RWPE2 (cell line): ENCODE results near the gene BCL3.

Experiments used
- ATAC-seq: fragments of 200-7000 bp; cut with Tn5 transposase; 3 replicates; pipeline ENCODE4 v1.9.1; 2021; ENCODE audit warnings: low read depth
- DNase-seq: peaks from one replicate; pipeline ENCODE4 v3.0.0-alpha.2; 2020; ENCODE audit warnings: low spot score
- H3K27ac ChIP-seq: fragments of 450-650 bp; 2 replicates; pipeline ENCODE4 v1.5.1; 2017; ENCODE audit warnings: mild to moderate bottlenecking; ENCODE audit not compliant: poor library complexity, severe bottlenecking
- H3K27me3 ChIP-seq: fragments of 250-450 bp; sonication (Bioruptor Pico); 2 replicates; pipeline ENCODE4 v1.5.1; 2021; ENCODE audit warnings: mild to moderate bottlenecking, moderate library complexity; ENCODE audit not compliant: insufficient read depth, poor library complexity, severe bottlenecking
- H3K36me3 ChIP-seq: fragments of 250-450 bp; sonication (Bioruptor Pico); 2 replicates; pipeline ENCODE4 v1.5.1; 2020; ENCODE audit warnings: low read depth, mild to moderate bottlenecking, moderate library complexity
- H3K4me1 ChIP-seq: fragments of 250-450 bp; sonication (Bioruptor Pico); 2 replicates; pipeline ENCODE4 v1.5.1; 2021; ENCODE audit warnings: mild to moderate bottlenecking, moderate library complexity; ENCODE audit not compliant: insufficient read depth, poor library complexity, severe bottlenecking
- H3K4me3 ChIP-seq: fragments of 250-450 bp; sonication (Bioruptor Pico); 2 replicates; pipeline ENCODE4 v1.5.1; 2021; ENCODE audit warnings: mild to moderate bottlenecking, moderate library complexity; ENCODE audit not compliant: severe bottlenecking
- H3K9me3 ChIP-seq: fragments of 250-450 bp; sonication (Bioruptor Pico); 2 replicates; pipeline ENCODE4 v1.5.1; 2021; ENCODE audit warnings: mild to moderate bottlenecking, moderate library complexity; ENCODE audit not compliant: severe bottlenecking
- CTCF ChIP-seq: fragments of 450-650 bp; IDR thresholded peaks from one replicate; pipeline ENCODE4 v1.5.1; 2017; ENCODE audit warnings: mild to moderate bottlenecking, moderate library complexity; ENCODE audit not compliant: poor library complexity, severe bottlenecking

BCL3 gene

GRCh38 chr19:44757057-44757734 is 8.7 kb downstream of the BCL3 start:
- Histone ChIP-seq H3K9me3 (no peaks in the 10 kb centered on the region), H3K4me3 (no peak overlapping the region), H3K36me3 (peaks cover 45% of the 10 kb centered on the region), H3K27ac (no peak overlapping the region), H3K27me3 (no peaks in the 10 kb centered on the region), H3K4me1 (peaks cover 15% of the 10 kb centered on the region)
- TF ChIP-seq CTCF: no peak
- no peak for DNase-seq
- ATAC-seq: no peak

- TF ChIP-seq CTCF: no peak
Measured at GRCh38 chr19:44757735-44758505, 9.4 kb downstream of the BCL3 start.

GRCh38 chr19:44758596-44758995 is 10.1 kb downstream of the BCL3 start:
- DNase-seq (no peak), ATAC-seq (no peak)
- Histone ChIP-seq H3K4me1 (peaks cover 9% of the 10 kb centered on the region), H3K4me3 (no peak overlapping the region), H3K27me3 (no peaks in the 10 kb centered on the region), H3K27ac (no peak overlapping the region), H3K36me3 (peaks cover 36% of the 10 kb centered on the region), H3K9me3 (no peaks in the 10 kb centered on the region)
- no peak for TF ChIP-seq CTCF

More at GRCh38 chr19:44757735-44758505, 9.4 kb downstream of the BCL3 start:
- Histone ChIP-seq H3K9me3 (no peaks in the 10 kb centered on the region), H3K4me3 (no peak overlapping the region), H3K27me3 (no peaks in the 10 kb centered on the region), H3K4me1 (peaks cover 11% of the 10 kb centered on the region), H3K27ac (no peak overlapping the region), H3K36me3 (peaks cover 38% of the 10 kb centered on the region)
- DNase-seq (no peak), ATAC-seq (no peak)

GRCh38 chr19:44759083-44759804 is 10.7 kb downstream of the BCL3 start:
- no peaks in the 10 kb centered on the region for H3K27me3 ChIP-seq
- DNase-seq (no peak), ATAC-seq (no peak)
- no peak for TF ChIP-seq CTCF
- no peak overlapping the region for H3K27ac ChIP-seq
- H3K36me3 ChIP-seq: peaks cover 36% of the 10 kb centered on the region
- H3K9me3 ChIP-seq: no peaks in the 10 kb centered on the region
- H3K4me3 ChIP-seq: no peak overlapping the region
- peaks cover 9% of the 10 kb centered on the region for H3K4me1 ChIP-seq
